Activated CD4-positive, alpha-beta T cell treated with anti-CD3 and anti-CD28 coated beads, Interleukin-2, amount 50 U/mL, for 1 hour (primary cell): ENCODE data around the gene PDZD8.

Experiments used
- DNase-seq: peaks from one replicate; pipeline ENCODE4 v3.0.0-alpha.2; 2020

PDZD8 gene

DNA sequence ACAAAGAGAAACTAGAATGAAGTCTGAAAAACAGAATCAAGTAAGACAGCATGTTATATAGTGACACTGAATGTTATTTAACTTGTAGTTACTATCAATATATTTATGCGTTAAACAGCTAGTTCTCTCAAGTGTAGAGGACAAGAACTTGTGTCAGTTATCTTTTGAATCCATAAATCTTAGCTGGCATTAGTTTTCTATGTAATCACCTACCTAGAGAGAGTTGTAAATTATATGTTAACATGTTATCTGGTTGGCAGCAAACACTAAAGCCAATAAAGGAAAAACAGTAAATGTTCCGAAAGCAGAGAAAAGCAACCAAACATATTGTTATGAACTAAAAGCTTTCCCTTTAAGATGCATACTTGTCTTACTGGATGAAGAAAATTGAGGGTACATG, 97.6 kb downstream of the PDZD8 start:
- no peak for DNase-seq

DNA sequence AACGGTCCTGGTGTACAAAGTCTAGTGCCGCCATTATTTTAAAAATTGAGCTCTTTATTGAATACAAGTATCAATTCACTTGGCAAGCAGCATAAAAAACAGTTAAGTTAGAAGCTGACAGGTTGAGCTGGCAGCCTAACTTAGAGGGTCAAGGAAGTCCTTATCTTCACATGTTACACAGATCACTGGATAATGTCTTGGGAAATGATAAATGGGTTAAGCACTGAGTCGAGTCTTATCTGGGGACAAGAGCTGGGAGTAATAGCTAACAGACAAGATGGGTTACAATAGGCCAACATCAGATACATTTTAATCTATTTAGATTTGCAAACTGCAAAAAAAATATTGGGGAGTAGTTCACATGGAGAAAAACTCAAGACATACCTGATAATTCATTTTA, 100.1 kb downstream of the PDZD8 start:
- DNase-seq: no peak

DNA sequence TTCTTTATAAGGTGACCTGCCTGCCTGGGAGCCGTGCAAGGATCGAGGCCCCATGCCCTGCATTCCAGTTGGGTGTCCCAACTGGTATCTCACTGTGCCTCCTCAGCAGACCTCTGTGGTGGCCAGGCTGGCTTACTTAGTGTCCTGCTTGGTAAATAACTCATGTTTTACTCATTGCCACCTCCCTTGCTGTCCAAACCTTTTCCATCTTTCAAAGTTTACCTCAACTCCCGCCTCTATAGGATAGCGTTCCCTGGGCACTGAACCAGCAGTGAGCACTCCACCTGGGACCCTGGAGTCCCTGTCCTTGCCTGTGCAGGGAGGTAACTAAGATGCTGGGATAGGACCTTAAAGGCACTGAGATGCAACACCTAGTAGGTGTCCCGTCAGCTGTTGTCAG, 100.7 kb downstream of the PDZD8 start:
- DNase-seq: no peak

DNA sequence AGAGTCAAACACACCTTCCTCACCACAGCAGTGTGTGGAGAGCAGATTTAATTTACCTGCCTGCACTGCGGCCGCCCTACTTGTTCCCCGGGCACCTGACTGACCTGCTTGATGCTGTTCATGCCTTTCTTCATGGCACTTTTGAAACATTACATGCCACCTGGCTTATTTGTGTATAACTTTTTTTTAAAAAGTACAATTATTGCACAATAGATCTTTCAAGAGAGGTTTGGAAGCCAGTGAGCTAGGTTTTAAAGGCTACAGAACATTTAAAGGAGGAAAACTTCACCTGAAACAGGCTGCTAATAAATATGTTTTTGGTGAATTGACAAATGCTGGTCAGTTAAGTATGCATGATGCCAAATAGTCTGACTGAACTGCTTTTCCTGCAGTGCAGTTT, 101.3 kb downstream of the PDZD8 start:
- no peak for DNase-seq

DNA sequence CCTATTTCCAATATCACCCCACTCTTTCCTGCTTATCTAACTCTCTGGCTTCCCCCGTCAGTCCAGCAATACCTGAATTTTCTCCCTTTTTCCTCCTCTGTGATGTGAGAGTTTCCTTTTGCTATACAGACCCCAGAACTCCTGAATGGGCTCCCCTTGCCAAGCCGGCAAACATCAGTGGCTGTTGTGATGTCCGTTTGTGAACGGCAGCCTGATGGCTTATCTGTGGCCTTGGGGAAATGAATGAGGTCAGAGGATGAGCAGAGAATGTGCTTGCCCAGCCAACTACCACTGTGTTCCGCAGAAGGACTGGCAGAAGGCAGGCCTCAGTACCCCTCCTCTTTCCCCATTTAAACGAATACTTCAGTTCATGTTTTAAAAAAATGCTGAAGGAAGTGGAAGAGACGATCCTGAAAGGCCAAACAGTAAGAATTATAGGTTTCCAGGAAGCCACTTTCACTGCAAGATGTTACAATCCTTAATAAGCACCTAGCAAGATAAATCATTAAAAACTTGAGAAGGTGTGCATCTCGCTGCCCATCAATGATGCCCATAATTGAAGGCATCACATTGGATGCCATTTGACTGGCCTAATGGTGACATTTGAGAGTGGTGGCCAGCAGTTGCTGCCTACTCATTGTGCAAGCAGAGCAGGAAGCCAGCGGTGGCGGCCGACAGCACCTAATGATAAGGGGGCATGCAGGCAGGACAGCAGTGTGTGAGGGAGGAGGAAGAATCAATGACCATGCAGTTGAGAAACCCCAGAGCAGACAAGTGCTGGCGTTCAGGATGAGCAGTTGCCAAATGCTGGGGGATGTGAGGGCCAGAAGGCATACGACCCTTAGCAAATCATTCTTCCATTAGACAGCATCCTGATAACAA, 102.8 kb downstream of the PDZD8 start:
- DNase-seq: no peak

DNA sequence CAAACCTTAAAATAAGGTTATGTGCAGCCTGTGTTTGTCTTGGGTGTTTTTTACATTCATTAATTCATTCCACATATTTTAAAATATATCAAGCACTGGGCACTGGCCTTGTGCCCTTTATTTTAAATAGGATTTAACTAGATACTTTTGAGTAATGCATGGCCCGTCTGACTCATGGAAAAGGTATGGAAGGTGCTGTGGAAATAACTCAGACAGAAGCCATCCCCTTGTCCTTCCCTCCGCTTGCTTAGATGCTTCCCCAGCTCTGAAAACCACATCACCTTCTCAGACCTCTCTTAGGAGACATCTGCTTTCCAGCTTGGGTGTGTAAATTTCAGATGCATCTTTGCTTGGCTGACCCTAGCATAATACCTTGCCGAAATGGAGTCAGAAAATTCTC, 103.8 kb downstream of the PDZD8 start:
- DNase-seq: no peak

DNA sequence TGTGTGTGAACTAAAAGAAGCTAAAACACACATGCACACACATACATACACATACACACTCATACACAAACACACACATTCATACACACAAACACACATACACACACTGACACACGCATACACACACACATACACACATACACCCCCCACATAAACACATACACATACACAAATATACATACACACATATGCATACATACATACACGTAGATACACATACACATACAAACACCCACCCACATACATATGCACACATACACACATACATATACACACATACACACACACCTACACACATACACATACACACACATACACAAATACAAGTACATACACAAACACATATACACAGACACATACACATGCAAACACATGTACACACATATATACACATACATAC, 106.3 kb downstream of the PDZD8 start:
- no peak for DNase-seq

DNA sequence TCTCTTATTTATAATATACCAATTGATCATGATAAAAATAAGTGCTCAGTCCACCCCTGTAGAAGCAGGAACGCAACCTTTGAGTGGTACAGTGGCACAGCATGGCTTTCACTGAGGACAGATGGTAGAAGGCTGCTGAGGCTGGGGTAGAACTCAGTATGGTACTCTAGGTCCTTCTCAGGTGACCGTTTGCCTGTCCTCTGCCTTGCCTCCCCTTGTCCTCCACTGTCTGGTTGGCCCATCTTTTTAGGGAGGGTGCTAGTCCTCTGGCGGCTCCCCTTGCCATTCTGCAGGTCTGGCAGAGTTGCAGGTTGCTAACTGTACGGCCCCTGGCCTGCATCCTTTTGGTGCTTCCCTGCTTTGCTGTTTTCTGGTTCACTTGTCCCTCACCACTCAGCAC, 107.0 kb downstream of the PDZD8 start:
- no peak for DNase-seq

DNA sequence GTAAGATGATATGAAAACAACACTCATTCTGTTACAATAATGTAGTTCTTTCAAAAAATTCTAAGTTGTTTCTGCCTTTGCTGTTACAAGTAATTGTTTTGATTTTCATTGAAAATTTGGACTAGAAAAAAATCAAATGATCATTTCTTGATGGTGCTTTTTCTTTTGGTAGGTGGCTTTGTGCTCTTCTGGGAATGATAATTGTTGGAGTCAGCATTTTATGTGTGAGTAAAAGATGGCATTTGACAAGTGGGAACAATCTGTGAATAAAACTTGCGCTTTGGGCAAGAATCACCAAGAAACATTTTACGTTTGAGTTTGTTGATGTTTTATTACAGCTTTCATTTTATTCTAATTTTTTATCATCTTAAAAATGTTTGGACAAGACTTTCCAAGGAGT, 108.4 kb downstream of the PDZD8 start:
- DNase-seq: no peak

DNA sequence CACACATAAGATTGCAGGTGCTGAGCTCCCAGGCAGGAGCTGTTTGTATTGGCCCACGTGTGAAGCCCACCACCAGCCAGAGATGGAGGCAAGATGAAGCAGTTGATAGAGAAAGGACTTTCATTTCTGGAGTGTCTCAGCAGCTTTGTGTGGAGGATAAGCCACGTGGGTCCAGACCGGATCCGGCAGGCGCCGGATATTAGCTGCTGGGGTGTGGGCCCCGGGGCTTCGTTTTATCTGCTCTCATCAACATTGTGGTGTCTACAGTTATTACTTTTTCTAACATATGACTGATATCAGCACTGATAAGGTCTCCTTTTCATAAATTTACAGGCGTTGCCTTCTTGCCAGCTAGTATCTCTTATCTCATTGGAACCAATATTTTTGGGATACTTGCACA, 108.8 kb downstream of the PDZD8 start:
- DNase-seq: no peak

DNA sequence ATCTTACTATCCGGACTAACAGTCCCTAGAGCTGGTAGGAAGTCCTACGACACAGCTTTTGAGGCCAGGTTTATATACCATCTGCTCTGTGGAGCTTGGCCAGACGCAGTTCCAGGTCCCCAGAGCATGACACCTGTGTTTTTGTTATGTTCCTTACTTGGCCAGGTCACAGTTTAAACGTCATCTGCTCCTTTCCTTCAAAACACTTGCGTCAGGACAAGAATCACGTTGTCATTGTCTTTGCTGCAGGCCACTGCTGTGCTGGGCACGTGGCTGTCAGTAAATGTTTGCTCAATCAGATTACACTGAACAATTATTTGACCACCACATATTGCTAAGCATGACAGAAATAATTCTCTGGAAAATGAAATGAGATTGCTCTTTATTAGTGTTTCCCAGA, 110.5 kb downstream of the PDZD8 start:
- no peak for DNase-seq

DNA sequence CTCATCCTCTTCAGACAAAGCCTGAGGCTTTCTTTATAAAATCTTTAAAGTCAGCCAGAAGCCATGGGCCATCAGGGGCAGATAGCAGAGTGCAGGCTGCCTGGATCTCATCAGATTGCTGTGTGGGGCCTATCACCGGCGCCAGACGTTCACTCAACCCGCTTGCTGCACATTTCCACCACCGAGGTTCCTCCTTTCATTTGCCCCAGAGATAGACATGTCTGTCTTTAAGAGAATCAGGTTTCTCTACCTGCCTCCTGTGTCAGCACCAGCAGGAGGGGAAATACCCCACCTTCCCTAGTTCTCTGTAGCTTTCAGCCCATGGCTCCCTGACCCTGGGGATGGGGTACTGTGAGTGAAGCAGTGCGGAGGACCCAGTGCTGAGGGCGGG, 112.3 kb downstream of the PDZD8 start:
- DNase-seq: no peak

DNA sequence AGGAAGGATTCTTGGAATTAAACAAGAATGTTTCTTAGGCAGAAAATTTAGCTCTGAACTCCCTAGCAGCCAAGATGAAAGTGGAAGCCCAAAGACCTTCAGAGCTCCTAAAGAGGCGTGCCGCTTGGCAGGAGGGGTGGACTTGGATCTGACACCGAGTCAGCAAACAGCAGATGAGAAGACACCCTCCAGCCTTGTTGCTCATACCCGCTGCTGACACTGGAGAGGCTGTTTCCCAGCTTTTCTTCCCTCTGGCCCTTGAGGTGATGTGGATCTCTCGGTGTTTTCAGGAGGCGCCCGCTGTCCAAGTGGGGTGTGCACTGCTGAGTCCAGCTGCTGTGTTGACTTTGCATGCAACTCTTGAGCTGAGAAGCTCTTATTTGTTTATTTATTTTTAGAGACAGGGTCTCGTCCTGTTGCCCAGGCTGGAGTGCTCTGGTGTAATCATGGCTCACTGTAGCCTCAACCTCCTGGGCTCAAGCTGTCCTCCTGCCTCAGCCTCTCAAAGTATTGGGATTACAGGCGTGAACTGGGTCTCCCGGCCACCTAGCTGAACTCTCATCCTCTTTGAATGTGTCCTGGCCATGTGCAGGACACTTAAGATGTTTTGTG, 112.8 kb downstream of the PDZD8 start:
- no peak for DNase-seq

DNA sequence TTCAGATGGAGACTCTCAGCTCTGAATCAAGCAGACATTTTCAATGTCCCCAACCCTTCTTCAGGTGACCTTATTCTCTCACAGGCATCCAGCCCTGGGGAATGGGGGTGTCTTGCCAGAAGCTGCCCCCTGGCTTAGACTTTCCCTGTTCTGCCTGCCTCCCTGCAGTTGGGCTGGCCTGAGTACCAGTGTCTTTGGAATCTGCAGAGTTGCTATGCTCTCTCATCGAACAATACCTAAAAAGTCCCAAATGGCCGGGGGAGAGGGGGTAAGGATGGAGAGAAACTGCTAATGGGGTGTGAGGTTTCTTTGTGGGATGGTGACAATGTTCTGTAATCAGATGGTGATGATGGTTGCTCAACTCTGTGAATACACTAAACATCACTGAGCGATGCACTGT, 113.7 kb downstream of the PDZD8 start:
- no peak for DNase-seq

DNA sequence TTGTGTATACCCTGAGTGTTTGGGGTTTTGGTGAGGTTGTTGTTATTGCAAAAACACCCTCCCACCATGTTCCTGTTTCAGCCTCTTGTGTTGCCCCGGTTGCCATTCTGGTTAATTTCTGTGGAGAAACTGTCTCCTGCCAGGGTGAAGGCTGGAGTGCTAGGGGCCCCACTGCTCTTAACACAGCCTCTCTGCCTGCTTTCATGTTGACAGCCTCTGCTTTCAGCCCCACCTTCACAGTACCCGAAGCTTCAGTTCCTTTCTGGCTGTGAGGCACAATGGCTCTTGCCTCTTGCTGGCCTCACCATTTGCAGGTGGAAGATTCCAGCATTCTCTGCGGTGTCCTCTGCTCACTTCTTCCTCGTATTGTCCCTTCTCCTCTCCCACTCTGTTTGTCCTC, 115.2 kb downstream of the PDZD8 start:
- DNase-seq: no peak

DNA sequence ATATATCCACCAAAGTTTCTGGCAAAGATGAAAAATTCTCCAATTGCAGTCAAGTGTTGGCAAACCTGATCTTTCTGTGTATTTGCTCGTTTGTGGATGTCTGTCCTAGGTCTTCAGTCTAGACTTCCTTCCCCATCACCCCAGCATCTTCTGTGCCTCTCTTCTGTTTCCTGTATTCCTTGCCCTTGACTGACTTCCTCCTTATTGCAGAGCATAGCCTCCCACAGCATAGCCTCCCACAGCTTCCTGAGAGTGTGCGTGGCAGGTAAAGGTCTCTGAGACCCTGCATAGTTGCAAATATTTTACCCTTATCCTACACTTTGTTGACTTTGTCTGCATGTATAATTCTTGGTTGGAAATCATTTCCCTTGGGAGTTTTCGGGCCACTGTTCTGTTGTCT, 116.0 kb downstream of the PDZD8 start:
- no peak for DNase-seq

DNA sequence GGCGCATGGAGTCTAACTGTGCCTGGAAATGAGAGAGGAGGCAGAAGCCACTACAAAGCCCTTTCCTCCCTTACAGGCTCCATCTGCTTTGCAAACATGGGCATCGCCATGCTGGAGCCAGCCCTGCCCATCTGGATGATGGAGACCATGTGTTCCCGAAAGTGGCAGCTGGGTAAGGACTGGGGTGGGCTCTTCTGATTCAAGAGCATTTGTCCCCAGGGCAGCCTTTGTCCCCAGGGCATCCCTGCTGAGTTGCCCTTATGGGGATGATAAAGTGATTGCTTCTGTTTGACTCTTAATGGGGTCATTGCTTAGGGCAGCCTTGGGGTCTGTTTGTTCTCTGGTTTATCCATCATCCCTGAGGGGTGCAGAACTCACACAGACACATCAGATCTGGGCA, 117.5 kb downstream of the PDZD8 start:
- no peak for DNase-seq

DNA sequence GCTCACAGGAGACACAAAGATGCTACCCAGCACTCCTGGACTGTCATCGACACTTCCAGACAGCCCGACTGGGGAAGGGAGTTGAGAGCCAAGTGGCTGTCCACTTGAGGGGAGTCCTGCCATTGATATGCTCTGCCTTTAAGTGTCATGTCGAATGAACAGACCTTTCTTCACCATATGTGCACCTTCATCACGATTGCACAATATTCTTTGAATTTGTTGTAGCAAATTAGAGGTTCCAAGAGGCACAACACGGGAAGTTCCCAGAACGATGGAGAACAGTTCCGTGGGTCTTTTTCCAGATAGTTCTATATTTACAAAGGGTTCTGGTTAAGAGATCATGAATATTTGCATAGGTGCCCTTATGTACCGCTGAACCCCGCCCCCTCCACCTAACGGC, 118.3 kb downstream of the PDZD8 start:
- DNase-seq: no peak

DNA sequence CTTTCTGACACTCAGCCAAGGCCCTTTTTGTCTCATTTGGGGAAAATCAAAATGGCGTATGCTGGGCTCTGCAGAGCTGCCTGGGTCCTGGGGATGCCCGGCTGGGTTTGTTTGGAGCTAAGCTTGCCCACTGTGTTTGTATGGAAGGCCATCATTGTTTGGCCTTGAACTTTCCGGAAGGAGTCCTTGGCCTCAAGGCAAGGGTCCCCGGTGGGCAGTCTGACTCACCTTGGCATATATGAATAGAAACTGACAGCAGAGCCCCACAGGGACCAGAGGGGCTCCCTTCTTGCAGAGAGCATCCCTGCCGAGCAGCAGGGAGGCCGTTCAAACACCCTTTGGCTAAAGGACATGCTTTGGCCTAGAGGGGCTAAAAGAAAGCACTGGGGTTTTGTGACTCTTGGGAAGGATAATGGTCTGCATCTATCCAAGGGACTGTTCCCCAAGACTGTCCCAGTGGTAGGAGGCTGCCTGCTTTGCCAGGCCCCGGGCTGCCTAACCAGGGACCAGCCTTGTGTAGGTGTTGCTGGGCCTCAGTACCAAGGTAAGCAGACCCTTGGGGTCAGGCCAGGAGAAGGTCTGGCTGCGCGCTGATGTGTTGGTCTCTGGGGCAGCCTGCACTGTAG, 119.3 kb downstream of the PDZD8 start:
- no peak for DNase-seq

DNA sequence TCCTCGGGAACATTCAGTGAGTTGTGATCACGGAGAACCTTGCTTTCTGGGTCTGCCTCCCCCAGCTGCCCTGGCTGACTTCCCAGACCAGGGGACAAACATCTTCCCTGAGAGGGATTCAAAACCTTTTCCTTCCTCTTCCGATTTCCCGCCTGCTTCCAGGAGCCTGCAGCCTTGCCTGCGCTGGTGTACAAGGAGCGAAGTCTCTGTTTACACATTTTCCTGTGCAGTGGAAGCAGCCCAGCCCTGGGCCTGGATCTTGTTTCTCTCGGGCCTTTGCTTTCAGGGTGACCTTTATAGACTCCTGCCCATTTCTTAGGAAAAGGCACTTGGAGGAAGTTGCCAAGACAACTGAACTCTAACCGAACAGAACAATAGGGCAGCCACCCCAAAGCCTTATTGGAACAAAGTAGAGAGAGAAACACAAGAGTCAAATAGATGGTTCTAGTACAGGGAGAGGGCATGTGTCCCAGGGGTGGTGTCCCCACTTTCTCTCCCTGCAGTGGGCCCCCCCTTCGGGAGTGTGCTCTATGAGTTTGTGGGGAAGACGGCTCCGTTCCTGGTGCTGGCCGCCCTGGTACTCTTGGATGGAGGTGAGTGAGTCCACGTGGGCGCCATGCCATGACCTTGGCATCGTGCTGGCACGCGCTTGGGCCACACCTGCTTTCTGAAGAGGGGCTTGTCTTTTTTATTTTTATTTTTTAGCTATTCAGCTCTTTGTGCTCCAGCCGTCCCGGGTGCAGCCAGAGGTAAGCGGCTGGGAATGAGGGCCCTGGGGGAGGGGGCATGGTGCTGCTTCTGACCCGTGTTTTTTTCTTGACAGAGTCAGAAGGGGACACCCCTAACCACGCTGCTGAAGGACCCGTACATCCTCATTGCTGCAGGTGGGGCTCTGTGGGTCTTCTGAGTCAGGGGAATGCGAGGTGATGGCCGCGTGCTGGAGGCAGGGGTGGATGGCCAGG, 120.2 kb downstream of the PDZD8 start:
- no peak for DNase-seq

DNA sequence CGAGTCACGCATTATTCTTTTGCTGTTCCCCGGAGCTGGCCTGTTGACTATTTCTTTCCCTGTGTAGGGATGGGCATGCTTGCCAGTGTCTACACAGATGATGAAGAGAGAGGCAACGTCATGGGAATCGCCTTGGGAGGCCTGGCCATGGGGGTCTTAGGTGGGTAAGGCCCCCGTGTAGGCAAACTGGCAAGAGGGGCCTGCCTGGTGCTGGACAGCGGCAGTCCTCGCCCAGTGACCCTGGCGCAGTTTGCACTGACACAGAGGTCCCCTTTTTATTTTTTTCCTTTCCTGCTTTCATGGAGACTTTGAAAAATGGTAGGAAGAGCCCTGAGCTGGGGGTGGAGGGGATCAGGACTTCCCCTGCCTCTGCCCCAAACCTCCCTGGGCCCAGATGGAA, 120.9 kb downstream of the PDZD8 start:
- DNase-seq: no peak

DNA sequence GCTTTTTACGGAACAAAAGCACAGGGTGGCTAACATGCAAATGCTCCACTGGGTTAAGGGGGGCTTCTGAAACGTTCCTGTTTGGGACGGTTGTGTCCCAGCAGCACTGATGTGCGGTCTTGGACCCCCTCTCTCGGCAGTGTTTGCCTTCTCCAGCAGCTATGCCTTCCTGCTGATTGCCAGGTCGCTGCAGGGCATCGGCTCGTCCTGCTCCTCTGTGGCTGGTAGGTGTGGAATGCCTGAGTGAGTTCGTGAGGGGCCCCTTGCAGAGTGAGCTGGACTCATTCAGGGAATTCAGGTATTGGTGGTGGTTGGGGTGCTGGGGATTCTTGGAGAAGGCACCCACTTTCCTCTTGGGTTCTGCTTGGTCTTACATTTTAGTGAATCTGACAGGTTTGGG, 121.3 kb downstream of the PDZD8 start:
- DNase-seq: no peak

DNA sequence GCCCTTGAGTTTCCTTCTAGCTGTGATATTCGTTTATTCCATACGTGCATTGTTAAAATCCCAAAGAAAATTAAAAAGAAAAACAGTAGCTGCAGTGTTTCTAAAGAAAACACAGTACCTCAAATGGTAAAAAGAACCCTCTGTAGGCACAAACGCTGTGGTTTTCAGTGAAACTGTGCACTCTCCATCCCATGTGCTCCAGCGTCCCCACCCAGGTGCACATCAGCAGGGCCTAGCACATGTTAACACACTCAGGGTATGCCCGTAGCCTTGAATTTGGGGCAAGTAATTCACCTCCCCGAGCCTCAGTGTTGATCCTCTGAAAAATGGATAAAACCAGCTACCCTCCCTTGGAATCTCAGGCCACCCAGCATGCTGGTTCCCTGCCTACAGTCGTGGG, 124.8 kb downstream of the PDZD8 start:
- no peak for DNase-seq
